ENCODE measurements around the gene TTC33.
"Not testable (repeated sequence)": the region's sequence is repeated elsewhere in the genome, so short reads cannot be mapped to it uniquely, and the experiment has no call there.

Gene TTC33

GRCh38 chr5:40716590-40716989, 39.2 kb downstream of the TTC33 start:
- no peak for DNase-seq (ENCODE audit: low read depth)

DNA sequence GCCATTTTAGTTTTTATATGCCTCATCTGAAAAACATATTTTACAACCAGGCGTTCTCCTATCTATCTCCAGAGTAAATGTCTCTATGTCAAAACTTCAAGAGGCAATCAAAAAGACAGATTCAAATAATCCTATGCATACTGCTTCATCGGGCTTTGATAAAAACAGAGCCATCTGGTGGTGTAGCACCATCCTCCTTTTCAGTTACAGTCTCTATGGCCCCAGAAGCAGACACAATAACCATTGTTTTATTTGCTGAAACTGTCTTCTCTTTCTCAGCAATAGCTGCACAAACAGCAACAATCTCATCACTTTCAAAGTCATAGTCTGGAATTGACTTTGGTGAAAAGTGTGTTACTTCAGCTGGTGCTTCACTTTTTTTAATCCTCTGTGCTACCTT, 39.8 kb downstream of the TTC33 start:
- no peak for DNase-seq (ENCODE audit: low read depth)

- no peak for DNase-seq (ENCODE audit: low read depth)
Observed at GRCh38 chr5:40714001-40714400, 41.8 kb downstream of the TTC33 start.

- not testable (repeated sequence) for DNase-seq (ENCODE audit: low read depth)
Observed at GRCh38 chr5:40710575-40710974, 45.2 kb downstream of the TTC33 start.

DNA sequence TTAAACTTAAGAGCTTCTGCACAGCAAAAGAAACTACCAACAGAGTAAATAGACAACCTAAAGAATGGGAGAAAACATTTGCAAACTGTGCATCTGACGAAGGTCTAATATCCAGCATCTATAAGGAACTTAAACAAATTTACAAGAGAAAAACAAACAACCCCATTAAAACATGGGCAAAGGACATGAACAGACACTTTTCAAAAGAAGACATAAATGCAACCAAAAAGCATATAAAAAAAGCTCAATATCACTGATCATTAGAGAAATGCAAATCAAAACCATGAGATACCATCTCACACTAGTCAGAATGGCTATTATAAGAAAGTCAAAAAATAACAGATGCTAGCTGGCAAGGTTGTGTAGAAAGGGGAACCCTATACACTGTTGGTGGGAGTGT, 50.3 kb downstream of the TTC33 start:
- not testable (repeated sequence) for DNase-seq (ENCODE audit: low read depth)

- DNase-seq (ENCODE audit: low read depth), result not testable (repeated sequence)
Observed at GRCh38 chr5:40702027-40702426, 53.7 kb downstream of the TTC33 start.

- DNase-seq (ENCODE audit: low read depth), result no peak
Observed at GRCh38 chr5:40700116-40700782, 55.5 kb downstream of the TTC33 start.

DNA sequence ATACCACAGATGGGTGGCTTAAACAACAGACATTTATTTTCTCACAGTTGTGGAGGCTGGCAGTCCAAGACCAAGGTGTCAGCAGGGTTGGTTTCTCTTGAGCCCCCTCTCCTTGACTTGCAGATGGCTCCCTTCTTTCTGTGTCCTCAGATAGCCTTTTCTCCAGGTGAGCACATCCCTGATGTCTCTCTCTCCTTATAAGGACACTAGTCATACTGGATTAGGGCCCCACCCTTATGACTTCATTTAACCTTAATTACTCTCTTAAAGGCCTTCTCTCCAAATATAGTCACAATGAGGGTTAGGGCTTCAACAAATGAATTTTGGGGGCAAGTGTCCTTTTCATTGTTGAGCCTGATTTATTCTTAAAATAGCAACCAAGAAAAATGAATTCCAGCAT, 61.3 kb downstream of the TTC33 start:
- DNase-seq (ENCODE audit: low read depth), result no peak

DNA sequence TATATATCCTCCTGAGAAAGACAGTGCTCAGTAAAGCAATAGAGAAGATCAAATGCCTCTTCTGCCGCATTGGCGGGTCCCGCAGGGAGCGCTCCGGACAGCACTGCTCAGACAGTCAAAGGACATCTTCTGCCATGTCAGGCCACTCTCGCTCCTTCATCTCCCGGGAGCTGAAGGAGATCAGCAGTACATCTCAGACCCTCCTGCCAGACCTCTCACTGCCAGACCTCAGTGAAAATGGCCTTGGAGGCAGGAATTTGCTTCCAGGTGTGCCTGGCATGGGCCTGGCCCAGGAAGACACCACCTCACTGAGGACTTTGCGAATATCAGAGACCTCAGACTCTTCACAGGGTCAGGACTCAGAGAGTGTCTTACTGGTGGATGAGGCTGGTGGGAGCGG, 63.9 kb downstream of the TTC33 start:
- DNase-seq (ENCODE audit: low read depth), result no peak

DNA sequence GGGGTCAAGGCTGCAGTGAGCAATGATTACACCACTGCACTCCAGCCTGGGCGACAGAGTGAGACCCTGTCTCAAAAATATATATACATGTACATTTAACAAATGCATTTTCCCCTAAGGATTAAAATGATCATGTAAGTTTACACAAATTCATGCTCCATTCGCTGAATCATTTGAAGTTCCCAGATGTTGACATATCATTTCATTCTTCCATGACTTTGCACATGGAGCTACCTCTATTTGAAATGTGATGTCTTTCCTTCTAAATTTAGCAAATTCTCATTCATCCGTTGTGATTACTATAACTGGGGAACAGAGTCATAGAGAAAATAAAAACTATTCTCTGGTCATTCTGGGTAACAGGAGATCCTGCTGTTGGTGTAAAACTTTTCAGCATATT, 65.5 kb downstream of the TTC33 start:
- no peak for DNase-seq (ENCODE audit: low read depth)

DNA sequence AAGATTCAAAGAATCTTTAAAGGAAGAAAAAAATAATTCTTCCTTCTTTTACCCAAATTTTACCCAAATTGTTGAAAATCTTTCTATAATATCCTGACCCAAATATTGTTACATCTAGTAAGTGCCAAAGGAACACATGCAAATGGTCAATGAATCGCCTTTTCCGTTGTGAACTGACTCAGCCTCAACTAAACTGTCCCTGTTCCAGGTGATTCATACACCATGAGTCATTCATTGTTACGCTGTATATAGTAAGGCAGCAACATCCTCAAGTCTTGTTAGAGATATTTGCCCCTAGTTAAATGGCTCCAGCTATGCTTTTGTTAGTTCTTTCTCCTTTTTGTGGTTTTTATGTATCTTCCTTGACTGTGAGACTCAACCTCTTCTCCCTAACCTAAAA, 66.3 kb downstream of the TTC33 start:
- DNase-seq (ENCODE audit: low read depth), result no peak

DNA sequence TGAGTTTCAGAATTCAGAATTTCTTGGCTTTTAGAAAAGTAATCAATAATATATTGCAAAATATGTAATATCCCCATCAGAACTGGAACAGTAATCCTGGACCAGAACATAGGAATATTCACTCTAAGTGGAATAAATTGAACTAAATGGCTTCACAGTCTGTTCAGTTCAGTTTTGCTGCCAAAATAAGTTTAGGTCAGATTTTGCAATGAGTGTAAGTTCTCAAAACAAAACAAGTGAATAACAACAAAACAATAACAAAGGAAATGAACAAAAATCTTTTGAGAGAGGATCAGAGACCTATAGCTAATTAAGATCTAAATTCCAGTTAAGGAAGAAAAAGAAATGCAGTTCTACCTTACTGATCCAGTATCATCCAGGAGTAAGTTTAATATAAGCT, 66.8 kb downstream of the TTC33 start:
- DNase-seq (ENCODE audit: low read depth), result no peak

DNA sequence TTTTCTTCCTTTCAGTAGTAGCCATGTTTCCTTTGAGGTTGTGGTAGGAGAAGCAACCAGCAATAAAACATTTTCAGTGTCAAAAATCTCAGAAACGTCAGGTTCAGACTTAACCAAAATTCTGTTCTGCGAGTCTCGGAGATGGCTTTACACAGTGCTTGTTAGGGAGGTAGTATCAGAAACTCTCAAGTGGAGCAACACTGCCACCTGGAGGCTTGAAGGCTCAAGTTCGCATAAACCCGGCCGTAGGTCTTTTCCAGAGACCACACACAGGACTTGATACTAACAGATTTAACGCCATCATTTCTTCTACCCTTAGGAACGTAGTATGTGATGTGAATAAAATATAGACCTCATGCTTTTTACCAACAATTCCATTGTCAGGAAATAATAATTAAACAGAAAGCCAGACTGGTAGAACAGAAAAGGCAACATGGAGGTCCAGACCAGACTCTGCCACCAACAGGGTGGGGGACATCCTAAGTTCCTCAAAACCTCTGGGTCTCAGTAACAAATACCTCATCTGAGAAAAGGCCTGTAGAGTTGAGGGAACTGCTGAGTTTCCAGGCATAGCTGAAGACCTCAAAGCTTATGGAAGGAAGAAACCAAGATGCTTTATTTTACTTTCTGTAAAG, 67.5 kb downstream of the TTC33 start:
- DNase-seq (ENCODE audit: low read depth), result peak; percentile 80

- no peak for DNase-seq (ENCODE audit: low read depth)
Observed at GRCh38 chr5:40687321-40687720, 68.4 kb downstream of the TTC33 start.

DNA sequence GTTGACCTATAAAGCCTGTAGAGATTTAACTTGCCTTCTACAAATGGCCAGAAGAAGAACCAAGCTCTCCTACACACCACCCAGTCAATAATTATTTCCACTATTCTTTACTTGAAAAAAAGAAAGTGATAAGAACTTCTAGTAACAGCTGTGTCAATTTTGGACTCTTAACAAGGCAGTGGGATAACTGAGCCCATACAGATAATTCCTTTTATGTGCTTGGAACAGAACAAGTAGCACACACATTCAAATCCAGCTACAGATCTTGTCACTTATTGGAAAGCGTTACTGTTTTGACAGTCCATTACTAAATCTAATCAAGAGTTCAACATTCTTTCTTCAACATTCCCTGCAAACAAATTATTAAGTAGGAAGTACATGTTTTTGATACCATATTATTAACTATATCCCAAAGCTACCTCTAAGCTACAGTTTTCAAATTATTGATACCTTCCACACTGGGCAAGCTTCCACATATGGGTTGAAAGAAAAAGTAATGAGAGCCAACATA, 69.7 kb downstream of the TTC33 start:
- DNase-seq (ENCODE audit: low read depth), result no peak

GRCh38 chr5:40685193-40685592, 70.6 kb downstream of the TTC33 start:
- DNase-seq (ENCODE audit: low read depth), result no peak

DNA sequence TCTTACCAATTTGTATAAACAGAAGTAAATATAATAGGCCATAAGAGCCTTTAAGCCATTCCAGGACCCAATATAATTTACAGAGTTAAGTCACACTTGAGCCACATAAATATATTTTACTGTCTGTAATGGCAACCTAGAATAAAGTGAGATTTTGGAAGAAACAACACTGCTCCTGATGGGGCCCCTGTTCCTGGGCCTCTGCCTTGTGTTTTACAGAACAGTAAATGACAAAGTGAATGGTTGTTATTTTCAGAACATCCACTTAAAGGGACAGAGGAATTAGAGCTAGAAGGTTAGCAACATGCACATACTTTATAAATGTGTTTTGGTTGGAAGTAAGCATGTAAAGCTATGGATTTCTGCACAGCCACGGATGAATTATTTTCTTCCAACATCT, 72.5 kb downstream of the TTC33 start:
- DNase-seq (ENCODE audit: low read depth), result no peak

GRCh38 chr5:40682154-40683017, 73.4 kb downstream of the TTC33 start:
- no peak for DNase-seq (ENCODE audit: low read depth)

- no peak for DNase-seq (ENCODE audit: low read depth)
Observed at GRCh38 chr5:40681363-40682153, 74.2 kb downstream of the TTC33 start.

DNA sequence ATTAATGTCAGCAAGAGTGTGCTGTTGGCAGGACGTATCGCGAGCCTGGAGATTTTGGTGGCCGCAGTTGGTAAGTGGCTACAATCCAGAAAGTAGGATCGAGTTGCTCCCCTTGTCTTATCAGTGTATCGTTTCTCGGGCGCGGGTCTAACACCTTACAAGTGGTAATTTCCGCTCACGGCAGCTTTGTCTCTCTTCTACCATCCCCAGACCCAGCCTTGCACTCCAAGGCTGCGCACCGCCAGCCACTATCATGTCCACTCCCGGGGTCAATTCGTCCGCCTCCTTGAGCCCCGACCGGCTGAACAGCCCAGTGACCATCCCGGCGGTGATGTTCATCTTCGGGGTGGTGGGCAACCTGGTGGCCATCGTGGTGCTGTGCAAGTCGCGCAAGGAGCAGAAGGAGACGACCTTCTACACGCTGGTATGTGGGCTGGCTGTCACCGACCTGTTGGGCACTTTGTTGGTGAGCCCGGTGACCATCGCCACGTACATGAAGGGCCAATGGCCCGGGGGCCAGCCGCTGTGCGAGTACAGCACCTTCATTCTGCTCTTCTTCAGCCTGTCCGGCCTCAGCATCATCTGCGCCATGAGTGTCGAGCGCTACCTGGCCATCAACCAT, 74.9 kb downstream of the TTC33 start:
- DNase-seq (ENCODE audit: low read depth), result peak; percentile 30

DNA sequence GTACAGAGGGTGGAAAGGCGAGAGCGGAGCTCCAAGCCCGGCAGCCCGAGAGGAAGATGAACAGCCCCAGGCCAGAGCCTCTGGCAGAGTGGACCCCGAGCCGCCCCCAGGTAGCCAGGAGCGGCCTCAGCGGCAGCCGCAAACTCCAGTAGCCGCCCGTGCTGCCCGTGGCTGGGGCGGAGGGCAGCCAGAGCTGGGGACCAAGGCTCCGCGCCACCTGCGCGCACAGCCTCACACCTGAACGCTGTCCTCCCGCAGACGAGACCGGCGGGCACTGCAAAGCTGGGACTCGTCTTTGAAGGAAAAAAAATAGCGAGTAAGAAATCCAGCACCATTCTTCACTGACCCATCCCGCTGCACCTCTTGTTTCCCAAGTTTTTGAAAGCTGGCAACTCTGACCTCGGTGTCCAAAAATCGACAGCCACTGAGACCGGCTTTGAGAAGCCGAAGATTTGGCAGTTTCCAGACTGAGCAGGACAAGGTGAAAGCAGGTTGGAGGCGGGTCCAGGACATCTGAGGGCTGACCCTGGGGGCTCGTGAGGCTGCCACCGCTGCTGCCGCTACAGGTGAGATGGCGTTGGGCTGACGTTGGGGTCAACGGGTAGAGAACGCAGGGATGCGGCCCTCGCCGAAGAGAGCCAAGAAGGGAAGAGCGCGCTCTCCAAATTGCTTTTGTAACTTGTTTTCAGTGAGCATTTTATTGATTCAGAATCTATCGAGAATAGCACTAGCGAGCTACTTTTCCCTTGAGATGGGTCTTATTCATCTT, 75.7 kb downstream of the TTC33 start, which contains the start of gene PTGER4:
Gene PTGER4 (plus strand): TSS at position 3 of the 769 bp plus-strand sequence. CDS start 1,079 bp downstream, outside the sequence.
- no peak for DNase-seq (ENCODE audit: low read depth)

All from T follicular helper cell (primary cell).